ENCODE measurements around the gene PPEF1. TPM values are rescaled to one million over a fixed set of nuclear protein-coding genes. Genes with fewer than 3 reads are reported as not detected.

Gene PPEF1
- total RNA-seq, 2 experiments from 2014 or later: not detected

GRCh38 chrX:18871161-18871890 lies 163.9 kb downstream of the PPEF1 start:
- Mint-ChIP-seq H3K36me3 (no peaks in the 10 kb centered on the region), H3K9me3 (no peaks in the 10 kb centered on the region), H3K4me1 (no peaks in the 10 kb centered on the region), H3K4me3 (no peak overlapping the region), H3K27me3 (no peaks in the 10 kb centered on the region), H3K27ac (no peak overlapping the region)
- POLR2A ChIA-PET: no interaction called here
- ATAC-seq (ENCODE audit: low read depth) (no peak), DNase-seq (no peak)

- POLR2A ChIA-PET: no interaction called here
- DNase-seq (no peak), ATAC-seq (ENCODE audit: low read depth) (no peak)
- Mint-ChIP-seq H3K27me3 (no peaks in the 10 kb centered on the region), H3K4me3 (no peak overlapping the region), H3K36me3 (no peaks in the 10 kb centered on the region), H3K27ac (no peak overlapping the region), H3K4me1 (no peaks in the 10 kb centered on the region), H3K9me3 (no peaks in the 10 kb centered on the region)
These were observed 164.5 kb downstream of the PPEF1 start for GRCh38 chrX:18871970-18872369.

- DNase-seq: no peak
- Mint-ChIP-seq H3K27me3 (no peaks in the 10 kb centered on the region), H3K9me3 (no peaks in the 10 kb centered on the region), H3K4me1 (no peaks in the 10 kb centered on the region), H3K36me3 (no peaks in the 10 kb centered on the region), H3K27ac (no peak overlapping the region), H3K4me3 (no peak overlapping the region)
- no peak for ATAC-seq (ENCODE audit: low read depth)
- POLR2A ChIA-PET: no interaction called here
These were observed 165.2 kb downstream of the PPEF1 start for GRCh38 chrX:18872621-18873020.

GRCh38 chrX:18873189-18873791 lies 165.8 kb downstream of the PPEF1 start:
- ATAC-seq (ENCODE audit: low read depth) (no peak), DNase-seq (no peak)
- POLR2A ChIA-PET: no interaction called here
- no peak overlapping the region for H3K27ac Mint-ChIP-seq
- no peaks in the 10 kb centered on the region for H3K4me1 Mint-ChIP-seq
- no peaks in the 10 kb centered on the region for H3K27me3 Mint-ChIP-seq
- no peaks in the 10 kb centered on the region for H3K36me3 Mint-ChIP-seq
- H3K9me3 Mint-ChIP-seq: no peaks in the 10 kb centered on the region
- no peak overlapping the region for H3K4me3 Mint-ChIP-seq

- POLR2A ChIA-PET: no interaction called here
- DNase-seq (no peak), ATAC-seq (ENCODE audit: low read depth) (no peak)
- Mint-ChIP-seq H3K4me3 (no peak overlapping the region), H3K36me3 (no peaks in the 10 kb centered on the region), H3K9me3 (no peaks in the 10 kb centered on the region), H3K4me1 (no peaks in the 10 kb centered on the region), H3K27me3 (no peaks in the 10 kb centered on the region), H3K27ac (no peak overlapping the region)
These were observed 166.4 kb downstream of the PPEF1 start for GRCh38 chrX:18873836-18874235.

GRCh38 chrX:18874560-18875255 lies 167.3 kb downstream of the PPEF1 start:
- Mint-ChIP-seq H3K27me3 (no peaks in the 10 kb centered on the region), H3K4me3 (no peak overlapping the region), H3K4me1 (no peaks in the 10 kb centered on the region), H3K36me3 (no peaks in the 10 kb centered on the region), H3K9me3 (no peaks in the 10 kb centered on the region), H3K27ac (no peak overlapping the region)
- POLR2A ChIA-PET: no interaction called here
- no peak for ATAC-seq (ENCODE audit: low read depth)
- no peak for DNase-seq

GRCh38 chrX:18875256-18875878 lies 167.9 kb downstream of the PPEF1 start:
- Mint-ChIP-seq H3K36me3 (no peaks in the 10 kb centered on the region), H3K27me3 (no peaks in the 10 kb centered on the region), H3K9me3 (no peaks in the 10 kb centered on the region), H3K4me1 (no peaks in the 10 kb centered on the region), H3K4me3 (no peak overlapping the region), H3K27ac (no peak overlapping the region)
- ATAC-seq (ENCODE audit: low read depth) (no peak), DNase-seq (no peak)
- POLR2A ChIA-PET: no interaction called here

GRCh38 chrX:18877469-18877868 lies 170.0 kb downstream of the PPEF1 start:
- no peaks in the 10 kb centered on the region for H3K9me3 Mint-ChIP-seq
- H3K4me3 Mint-ChIP-seq: no peak overlapping the region
- DNase-seq (no peak), ATAC-seq (ENCODE audit: low read depth) (no peak)
- no peak overlapping the region for H3K27ac Mint-ChIP-seq
- POLR2A ChIA-PET: no interaction called here
- H3K36me3 Mint-ChIP-seq: no peaks in the 10 kb centered on the region
- no peaks in the 10 kb centered on the region for H3K4me1 Mint-ChIP-seq
- no peaks in the 10 kb centered on the region for H3K27me3 Mint-ChIP-seq

Other genes starting within 250 kb of the PPEF1 start
- gene RS1, start 35.5 kb upstream of the PPEF1 start, total RNA-seq: not detected

Measured in activated naive CD8-positive, alpha-beta T cell treated with anti-CD3 and anti-CD28 coated beads, Interleukin-2, amount 10 ng/mL, durations not matched to agents 7 days and 5 days (primary cell).